IPS DF 19.7 (cell line): ENCODE data around the gene MACF1.
"Not testable (repeated sequence)": the region's sequence is repeated elsewhere in the genome, so short reads cannot be mapped to it uniquely, and the experiment has no call there.

Experiments
- DNase-seq: peaks from one replicate; pipeline ENCODE4 v3.0.0-alpha.2; 2013; ENCODE audit warnings: low read depth, low spot score

Gene MACF1

GRCh38 chr1:39491146-39491921, 286.8 kb downstream of the MACF1 start, which contains the start of gene BMP8A:
Gene BMP8A, plus strand, starts transcription at chr1:39491636. Its CDS starts 356 bp downstream, at chr1:39491992.
- no peak for DNase-seq

- not testable (repeated sequence) for DNase-seq
Observed at GRCh38 chr1:39492118-39493042, 287.9 kb downstream of the MACF1 start.

GRCh38 chr1:39493043-39493810, 288.7 kb downstream of the MACF1 start:
- DNase-seq, result not testable (repeated sequence)

GRCh38 chr1:39494671-39495410, 290.3 kb downstream of the MACF1 start:
- DNase-seq, result no peak

- DNase-seq, result not testable (repeated sequence)
Observed at GRCh38 chr1:39496520-39496919, 292.0 kb downstream of the MACF1 start.

- no peak for DNase-seq
Observed at GRCh38 chr1:39497585-39497984, 293.1 kb downstream of the MACF1 start.

- not testable (repeated sequence) for DNase-seq
Observed at GRCh38 chr1:39498096-39498710, 293.7 kb downstream of the MACF1 start.

- DNase-seq, result not testable (repeated sequence)
Observed at GRCh38 chr1:39498821-39499220, 294.3 kb downstream of the MACF1 start.

- no peak for DNase-seq
Observed at GRCh38 chr1:39499668-39500067, 295.2 kb downstream of the MACF1 start.

GRCh38 chr1:39500862-39501389, 296.4 kb downstream of the MACF1 start:
- DNase-seq, result no peak

GRCh38 chr1:39501666-39502065, 297.2 kb downstream of the MACF1 start:
- DNase-seq, result no peak

- DNase-seq, result not testable (repeated sequence)
Observed at GRCh38 chr1:39504436-39504835, 299.9 kb downstream of the MACF1 start.

- no peak for DNase-seq
Observed at GRCh38 chr1:39505289-39505688, 300.8 kb downstream of the MACF1 start.

GRCh38 chr1:39507230-39507928, 302.9 kb downstream of the MACF1 start:
- DNase-seq, result no peak

- no peak for DNase-seq
Observed at GRCh38 chr1:39508266-39508665, 303.8 kb downstream of the MACF1 start.

GRCh38 chr1:39508857-39509305, 304.4 kb downstream of the MACF1 start:
- no peak for DNase-seq

GRCh38 chr1:39509360-39510009, 305.0 kb downstream of the MACF1 start:
- no peak for DNase-seq

GRCh38 chr1:39510570-39511186, 306.2 kb downstream of the MACF1 start:
- DNase-seq, result not testable (repeated sequence)
